ENCODE data around the gene SARDH. TPM values are rescaled to one million over a fixed set of nuclear protein-coding genes. Genes with fewer than 3 reads are reported as not detected.

SARDH gene
- polyA plus RNA-seq, 3 donors: not detected

DNA sequence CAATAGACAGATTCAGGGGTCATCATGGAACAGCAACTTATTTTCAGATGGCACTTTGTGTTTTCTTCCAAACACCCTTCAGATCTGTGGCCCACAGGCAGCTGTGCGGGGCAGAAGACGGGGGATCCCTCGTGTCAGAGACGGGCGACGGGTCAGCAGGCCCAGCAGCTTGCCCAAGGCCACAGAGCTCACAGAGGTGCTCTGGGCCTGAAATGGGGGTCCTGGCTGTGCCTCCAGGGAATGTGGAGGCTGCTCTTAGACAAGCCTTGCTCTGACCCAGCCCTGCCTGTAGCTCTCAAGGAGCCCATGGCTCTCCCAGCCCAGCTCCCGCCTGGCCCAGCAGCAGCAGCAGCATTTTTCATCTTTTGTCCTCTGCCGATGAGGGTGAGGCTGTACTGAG is 40.9 kb upstream of the SARDH start:
- Mint-ChIP-seq H3K4me1 (peaks cover 10% of the 10 kb centered on the region), H3K27me3 (ENCODE audit: low read depth in 3 of 3) (peaks cover 0 to 2% (median 1%) of the 10 kb centered on the region in 3 donors), H3K4me3 (no peak overlapping the region), H3K36me3 (peaks cover 65 to 85% of the 10 kb centered on the region in 2 donors), H3K9me3 (peaks cover 0 to 15% (median 9%) of the 10 kb centered on the region in 7 donors), H3K27ac (no peak overlapping the region)
- over 99% methylated on average over 8 of the region's 8 CpGs for WGBS (ENCODE audit: insufficient coverage)
- H4K20me1 ChIP-seq (ENCODE audit: insufficient read depth, low read length): no peaks in the 10 kb centered on the region
- H3K9ac ChIP-seq (ENCODE audit: insufficient read depth, low read length, poor library complexity, severe bottlenecking): no peak overlapping the region
- DNase-seq: no peak
- H3K27me3 ChIP-seq (ENCODE audit: control insufficient read depth in 2 of 2, insufficient read depth in 2 of 2, low read length in 2 of 2): no peaks in the 10 kb centered on the region
- intact Hi-C loops (cut with micrococcal nuclease): no loop called here
- peaks cover 0 to 10% of the 10 kb centered on the region in 2 donors for H3K9me3 ChIP-seq (replicated peaks in 1 of 2; ENCODE audit: control insufficient read depth in 1 of 2, insufficient read depth in 1 of 2, low read length in 2 of 2)
- H3K36me3 ChIP-seq (replicated peaks in 1 of 2; ENCODE audit: control insufficient read depth in 1 of 2, insufficient read depth in 2 of 2, low read length in 2 of 2): peaks cover 38 to 85% of the 10 kb centered on the region in 2 donors
- TF ChIP-seq, protein P1, sequence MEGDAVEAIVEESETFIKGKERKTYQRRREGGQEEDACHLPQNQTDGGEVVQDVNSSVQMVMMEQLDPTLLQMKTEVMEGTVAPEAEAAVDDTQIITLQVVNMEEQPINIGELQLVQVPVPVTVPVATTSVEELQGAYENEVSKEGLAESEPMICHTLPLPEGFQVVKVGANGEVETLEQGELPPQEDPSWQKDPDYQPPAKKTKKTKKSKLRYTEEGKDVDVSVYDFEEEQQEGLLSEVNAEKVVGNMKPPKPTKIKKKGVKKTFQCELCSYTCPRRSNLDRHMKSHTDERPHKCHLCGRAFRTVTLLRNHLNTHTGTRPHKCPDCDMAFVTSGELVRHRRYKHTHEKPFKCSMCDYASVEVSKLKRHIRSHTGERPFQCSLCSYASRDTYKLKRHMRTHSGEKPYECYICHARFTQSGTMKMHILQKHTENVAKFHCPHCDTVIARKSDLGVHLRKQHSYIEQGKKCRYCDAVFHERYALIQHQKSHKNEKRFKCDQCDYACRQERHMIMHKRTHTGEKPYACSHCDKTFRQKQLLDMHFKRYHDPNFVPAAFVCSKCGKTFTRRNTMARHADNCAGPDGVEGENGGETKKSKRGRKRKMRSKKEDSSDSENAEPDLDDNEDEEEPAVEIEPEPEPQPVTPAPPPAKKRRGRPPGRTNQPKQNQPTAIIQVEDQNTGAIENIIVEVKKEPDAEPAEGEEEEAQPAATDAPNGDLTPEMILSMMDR (IDR thresholded peaks at IDR 0.05): no peak
- no peak overlapping the region for H3K4me3 ChIP-seq (replicated peaks in 1 of 3; ENCODE audit: low read depth in 2 of 3, low read length in 3 of 3)
- peaks cover 3 to 11% of the 10 kb centered on the region in 2 donors for H3K4me1 ChIP-seq (ENCODE audit: control insufficient read depth in 1 of 2, insufficient read depth in 2 of 2, low read length in 2 of 2)
- H3K27ac ChIP-seq (ENCODE audit: low read depth in 1 of 2, low read length in 2 of 2): no peak overlapping the region
- no peak overlapping the region for H2AFZ ChIP-seq (ENCODE audit: insufficient read depth, low read depth, low read length, poor library complexity, severe bottlenecking)
- H3K79me2 ChIP-seq (ENCODE audit: insufficient read depth, low read length): no peaks in the 10 kb centered on the region
- H3K4me2 ChIP-seq (replicated peaks; ENCODE audit: extremely low read depth, low read length, poor library complexity, severe bottlenecking): no peak overlapping the region

DNA sequence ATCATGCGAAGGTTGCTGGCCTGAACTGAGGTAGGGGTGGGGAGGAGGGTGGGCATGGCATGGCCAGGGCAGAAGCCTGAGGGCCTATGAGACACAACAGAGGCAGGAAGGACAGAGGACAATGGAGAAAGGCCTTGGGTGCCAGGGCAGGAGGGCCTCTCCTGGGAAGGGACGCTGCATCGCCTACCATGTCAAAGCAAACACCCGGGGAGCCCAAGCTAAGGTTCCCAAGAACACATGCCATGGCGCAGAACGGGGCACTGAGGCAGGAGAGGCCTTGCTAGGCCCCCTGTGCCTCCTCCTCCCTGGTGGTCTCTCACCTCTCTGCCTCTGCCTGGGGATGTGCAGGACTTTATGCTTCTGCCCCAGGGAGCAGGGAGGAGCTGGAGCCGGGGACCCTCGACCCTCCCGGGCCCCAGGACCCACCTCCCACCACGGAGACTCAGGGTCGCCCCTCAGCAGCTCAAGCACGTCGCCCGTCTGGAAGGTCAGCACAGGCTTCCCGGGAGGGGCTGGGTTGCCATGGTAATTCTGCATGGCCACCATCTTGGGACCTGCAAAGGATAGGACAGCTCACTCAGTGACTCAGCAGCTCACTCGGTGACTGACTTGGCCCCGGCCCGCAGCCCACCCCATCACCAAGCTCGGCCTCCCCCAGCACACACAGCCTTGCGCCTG is 40.3 kb upstream of the SARDH start:
- peaks cover 0 to 14% of the 10 kb centered on the region in 2 donors for H3K9me3 ChIP-seq (replicated peaks in 1 of 2; ENCODE audit: control insufficient read depth in 1 of 2, insufficient read depth in 1 of 2, low read length in 2 of 2)
- no peak overlapping the region for H3K27ac ChIP-seq (ENCODE audit: low read depth in 1 of 2, low read length in 2 of 2)
- no peak overlapping the region for H2AFZ ChIP-seq (ENCODE audit: insufficient read depth, low read depth, low read length, poor library complexity, severe bottlenecking)
- TF ChIP-seq, protein P1 (IDR thresholded peaks at IDR 0.05): no peak
- Mint-ChIP-seq H3K36me3 (peaks cover 65 to 85% of the 10 kb centered on the region in 2 donors), H3K4me1 (peaks cover 9% of the 10 kb centered on the region), H3K4me3 (no peak overlapping the region), H3K9me3 (peaks cover 0 to 19% (median 13%) of the 10 kb centered on the region in 7 donors), H3K27me3 (ENCODE audit: low read depth in 3 of 3) (peaks cover 0 to 2% (median 1%) of the 10 kb centered on the region in 3 donors), H3K27ac (no peak overlapping the region)
- H3K4me2 ChIP-seq (replicated peaks; ENCODE audit: extremely low read depth, low read length, poor library complexity, severe bottlenecking): no peak overlapping the region
- WGBS (ENCODE audit: insufficient coverage): 93% methylated on average over 14 of the region's 20 CpGs
- H3K4me3 ChIP-seq (replicated peaks in 1 of 3; ENCODE audit: low read depth in 2 of 3, low read length in 3 of 3): no peak overlapping the region
- H3K79me2 ChIP-seq (ENCODE audit: insufficient read depth, low read length): no peaks in the 10 kb centered on the region
- H3K9ac ChIP-seq (ENCODE audit: insufficient read depth, low read length, poor library complexity, severe bottlenecking): no peak overlapping the region
- intact Hi-C loops (cut with micrococcal nuclease): no loop called here
- H3K36me3 ChIP-seq (replicated peaks in 1 of 2; ENCODE audit: control insufficient read depth in 1 of 2, insufficient read depth in 2 of 2, low read length in 2 of 2): peaks cover 41 to 85% of the 10 kb centered on the region in 2 donors
- DNase-seq: no peak
- H3K4me1 ChIP-seq (ENCODE audit: control insufficient read depth in 1 of 2, insufficient read depth in 2 of 2, low read length in 2 of 2): peaks cover 3 to 11% of the 10 kb centered on the region in 2 donors
- no peaks in the 10 kb centered on the region for H3K27me3 ChIP-seq (ENCODE audit: control insufficient read depth in 2 of 2, insufficient read depth in 2 of 2, low read length in 2 of 2)
- H4K20me1 ChIP-seq (ENCODE audit: insufficient read depth, low read length): no peaks in the 10 kb centered on the region
